Measurements from ENCODE around the gene UGGT2.
"Not testable (repeated sequence)": the region's sequence is repeated elsewhere in the genome, so short reads cannot be mapped to it uniquely, and the experiment has no call there.

UGGT2 gene

GRCh38 chr13:95874286-95874685 lies 178.9 kb downstream of the UGGT2 start:
- Histone ChIP-seq H3K27me3 (ENCODE audit: control insufficient read depth in 1 of 2, insufficient read depth in 2 of 2, low read length in 2 of 2) (no peaks in the 10 kb centered on the region), H3K36me3 (ENCODE audit: insufficient read depth, low read length) (peaks cover 14% of the 10 kb centered on the region), H3K4me3 (ENCODE audit: low read depth in 1 of 2, low read length in 2 of 2) (no peak overlapping the region), H3K27ac (ENCODE audit: low read depth, low read length) (no peak overlapping the region), H3K9ac (ENCODE audit: low read length) (no peak overlapping the region), H3K4me1 (ENCODE audit: insufficient read depth, low read length) (no peaks in the 10 kb centered on the region), H3K9me3 (ENCODE audit: low read length) (no peaks in the 10 kb centered on the region)

GRCh38 chr13:95870421-95870820 lies 182.8 kb downstream of the UGGT2 start:
- Histone ChIP-seq H3K4me1 (ENCODE audit: insufficient read depth, low read length) (no peaks in the 10 kb centered on the region), H3K27ac (ENCODE audit: low read depth, low read length) (no peak overlapping the region), H3K36me3 (ENCODE audit: insufficient read depth, low read length) (peaks cover 14% of the 10 kb centered on the region), H3K9me3 (ENCODE audit: low read length) (no peaks in the 10 kb centered on the region), H3K4me3 (ENCODE audit: low read depth in 1 of 2, low read length in 2 of 2) (no peak overlapping the region), H3K9ac (ENCODE audit: low read length) (no peak overlapping the region), H3K27me3 (ENCODE audit: control insufficient read depth in 1 of 2, insufficient read depth in 2 of 2, low read length in 2 of 2) (no peaks in the 10 kb centered on the region)

GRCh38 chr13:95865080-95865615 lies 188.1 kb downstream of the UGGT2 start:
- H3K9me3 ChIP-seq (ENCODE audit: low read length) = no peaks in the 10 kb centered on the region
- H3K27ac ChIP-seq (ENCODE audit: low read depth, low read length) = no peak overlapping the region
- no peak overlapping the region for H3K9ac ChIP-seq (ENCODE audit: low read length)
- no peaks in the 10 kb centered on the region for H3K27me3 ChIP-seq (ENCODE audit: control insufficient read depth in 1 of 2, insufficient read depth in 2 of 2, low read length in 2 of 2)
- H3K4me3 ChIP-seq (ENCODE audit: low read depth in 1 of 2, low read length in 2 of 2) = no peak overlapping the region
- peaks cover 1% of the 10 kb centered on the region for H3K36me3 ChIP-seq (ENCODE audit: insufficient read depth, low read length)
- no peaks in the 10 kb centered on the region for H3K4me1 ChIP-seq (ENCODE audit: insufficient read depth, low read length)

- no peaks in the 10 kb centered on the region for H3K36me3 ChIP-seq (ENCODE audit: insufficient read depth, low read length)
- no peaks in the 10 kb centered on the region for H3K4me1 ChIP-seq (ENCODE audit: insufficient read depth, low read length)
- H3K27ac ChIP-seq (ENCODE audit: low read depth, low read length) = no peak overlapping the region
- H3K9me3 ChIP-seq (ENCODE audit: low read length) = no peaks in the 10 kb centered on the region
- H3K4me3 ChIP-seq (ENCODE audit: low read depth in 1 of 2, low read length in 2 of 2) = no peak overlapping the region
- H3K9ac ChIP-seq (ENCODE audit: low read length) = no peak overlapping the region
- no peaks in the 10 kb centered on the region for H3K27me3 ChIP-seq (ENCODE audit: control insufficient read depth in 1 of 2, insufficient read depth in 2 of 2, low read length in 2 of 2)
These were observed 190.8 kb downstream of the UGGT2 start for GRCh38 chr13:95862408-95862807.

- no peaks in the 10 kb centered on the region for H3K27me3 ChIP-seq (ENCODE audit: control insufficient read depth in 1 of 2, insufficient read depth in 2 of 2, low read length in 2 of 2)
- H3K4me1 ChIP-seq (ENCODE audit: insufficient read depth, low read length) = no peaks in the 10 kb centered on the region
- no peaks in the 10 kb centered on the region for H3K36me3 ChIP-seq (ENCODE audit: insufficient read depth, low read length)
- no peak overlapping the region for H3K4me3 ChIP-seq (ENCODE audit: low read depth in 1 of 2, low read length in 2 of 2)
- H3K9ac ChIP-seq (ENCODE audit: low read length) = no peak overlapping the region
- H3K27ac ChIP-seq (ENCODE audit: low read depth, low read length) = no peak overlapping the region
- no peaks in the 10 kb centered on the region for H3K9me3 ChIP-seq (ENCODE audit: low read length)
These were observed 191.9 kb downstream of the UGGT2 start for GRCh38 chr13:95861296-95861695.

GRCh38 chr13:95858286-95859075 lies 194.7 kb downstream of the UGGT2 start:
- Histone ChIP-seq H3K27ac (ENCODE audit: low read depth, low read length) (no peak overlapping the region), H3K9me3 (ENCODE audit: low read length) (no peaks in the 10 kb centered on the region), H3K27me3 (ENCODE audit: control insufficient read depth in 1 of 2, insufficient read depth in 2 of 2, low read length in 2 of 2) (no peaks in the 10 kb centered on the region), H3K36me3 (ENCODE audit: insufficient read depth, low read length) (no peaks in the 10 kb centered on the region), H3K4me3 (ENCODE audit: low read depth in 1 of 2, low read length in 2 of 2) (no peak overlapping the region), H3K9ac (ENCODE audit: low read length) (no peak overlapping the region), H3K4me1 (ENCODE audit: insufficient read depth, low read length) (no peaks in the 10 kb centered on the region)

GRCh38 chr13:95845656-95846055 lies 207.5 kb downstream of the UGGT2 start:
- not testable (repeated sequence) for H3K9me3 ChIP-seq (ENCODE audit: low read length); H3K9ac ChIP-seq (ENCODE audit: low read length); H3K4me1 ChIP-seq (ENCODE audit: insufficient read depth, low read length); H3K27ac ChIP-seq (ENCODE audit: low read depth, low read length); H3K27me3 ChIP-seq (ENCODE audit: control insufficient read depth in 1 of 2, insufficient read depth in 2 of 2, low read length in 2 of 2); H3K36me3 ChIP-seq (ENCODE audit: insufficient read depth, low read length); H3K4me3 ChIP-seq (ENCODE audit: low read depth in 1 of 2, low read length in 2 of 2)

GRCh38 chr13:95842898-95843297 lies 210.3 kb downstream of the UGGT2 start:
- Histone ChIP-seq H3K9ac (ENCODE audit: low read length) (no peak overlapping the region), H3K27ac (ENCODE audit: low read depth, low read length) (no peak overlapping the region), H3K9me3 (ENCODE audit: low read length) (no peaks in the 10 kb centered on the region), H3K27me3 (ENCODE audit: control insufficient read depth in 1 of 2, insufficient read depth in 2 of 2, low read length in 2 of 2) (no peaks in the 10 kb centered on the region), H3K4me3 (ENCODE audit: low read depth in 1 of 2, low read length in 2 of 2) (no peak overlapping the region), H3K4me1 (ENCODE audit: insufficient read depth, low read length) (no peaks in the 10 kb centered on the region), H3K36me3 (ENCODE audit: insufficient read depth, low read length) (no peaks in the 10 kb centered on the region)

GRCh38 chr13:95841894-95842293 lies 211.3 kb downstream of the UGGT2 start:
- Histone ChIP-seq H3K27me3 (ENCODE audit: control insufficient read depth in 1 of 2, insufficient read depth in 2 of 2, low read length in 2 of 2) (no peaks in the 10 kb centered on the region), H3K9me3 (ENCODE audit: low read length) (no peaks in the 10 kb centered on the region), H3K4me1 (ENCODE audit: insufficient read depth, low read length) (no peaks in the 10 kb centered on the region), H3K9ac (ENCODE audit: low read length) (no peak overlapping the region), H3K36me3 (ENCODE audit: insufficient read depth, low read length) (no peaks in the 10 kb centered on the region), H3K4me3 (ENCODE audit: low read depth in 1 of 2, low read length in 2 of 2) (no peak overlapping the region), H3K27ac (ENCODE audit: low read depth, low read length) (no peak overlapping the region)

- Histone ChIP-seq H3K27ac (ENCODE audit: low read depth, low read length) (no peak overlapping the region), H3K4me3 (ENCODE audit: low read depth in 1 of 2, low read length in 2 of 2) (no peak overlapping the region), H3K9ac (ENCODE audit: low read length) (no peak overlapping the region), H3K9me3 (ENCODE audit: low read length) (no peaks in the 10 kb centered on the region), H3K36me3 (ENCODE audit: insufficient read depth, low read length) (no peaks in the 10 kb centered on the region), H3K4me1 (ENCODE audit: insufficient read depth, low read length) (no peaks in the 10 kb centered on the region), H3K27me3 (ENCODE audit: control insufficient read depth in 1 of 2, insufficient read depth in 2 of 2, low read length in 2 of 2) (no peaks in the 10 kb centered on the region)
These were observed 219.0 kb downstream of the UGGT2 start for GRCh38 chr13:95834134-95834765.

- Histone ChIP-seq H3K4me1 (ENCODE audit: insufficient read depth, low read length) (no peaks in the 10 kb centered on the region), H3K9ac (ENCODE audit: low read length) (no peak overlapping the region), H3K9me3 (ENCODE audit: low read length) (no peaks in the 10 kb centered on the region), H3K4me3 (ENCODE audit: low read depth in 1 of 2, low read length in 2 of 2) (no peak overlapping the region), H3K27ac (ENCODE audit: low read depth, low read length) (no peak overlapping the region), H3K36me3 (ENCODE audit: insufficient read depth, low read length) (no peaks in the 10 kb centered on the region), H3K27me3 (ENCODE audit: control insufficient read depth in 1 of 2, insufficient read depth in 2 of 2, low read length in 2 of 2) (no peaks in the 10 kb centered on the region)
These were observed 219.5 kb downstream of the UGGT2 start for GRCh38 chr13:95833719-95834118.

GRCh38 chr13:95833126-95833525 lies 220.1 kb downstream of the UGGT2 start:
- Histone ChIP-seq H3K27ac (ENCODE audit: low read depth, low read length) (no peak overlapping the region), H3K4me3 (ENCODE audit: low read depth in 1 of 2, low read length in 2 of 2) (no peak overlapping the region), H3K4me1 (ENCODE audit: insufficient read depth, low read length) (no peaks in the 10 kb centered on the region), H3K36me3 (ENCODE audit: insufficient read depth, low read length) (no peaks in the 10 kb centered on the region), H3K9me3 (ENCODE audit: low read length) (no peaks in the 10 kb centered on the region), H3K9ac (ENCODE audit: low read length) (no peak overlapping the region), H3K27me3 (ENCODE audit: control insufficient read depth in 1 of 2, insufficient read depth in 2 of 2, low read length in 2 of 2) (no peaks in the 10 kb centered on the region)
